CD4-positive, alpha-beta T cell treated with Interleukin-1 beta for 1 hour (primary cell): ENCODE measurements around the gene ALCAM.
"Not testable (repeated sequence)": the region's sequence is repeated elsewhere in the genome, so short reads cannot be mapped to it uniquely, and the experiment has no call there.

Source experiments
- DNase-seq, 2 donors: peaks; one replicate each; pipeline ENCODE4 v3.0.0-alpha.2; 2020 to 2022

ALCAM gene

DNA sequence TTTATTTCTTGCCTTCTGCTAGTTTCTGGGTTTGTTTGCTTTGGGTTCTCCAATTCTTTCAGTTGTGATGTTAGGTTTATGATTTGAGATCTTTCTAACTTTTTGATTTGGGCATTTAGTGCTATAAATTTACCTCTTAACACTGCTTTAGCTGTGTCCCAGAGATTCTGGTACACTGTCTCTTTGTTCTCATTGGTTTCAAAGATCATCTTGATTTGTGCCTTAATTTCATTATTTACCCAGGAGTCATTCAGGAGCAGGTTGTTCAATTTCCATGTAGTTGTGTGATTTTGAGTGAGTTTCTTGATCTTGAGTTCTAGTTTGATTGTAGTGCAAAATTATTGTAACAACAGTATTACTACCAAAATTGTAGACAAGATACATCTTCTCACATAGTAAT is 25.9 kb downstream of the ALCAM start:
- not testable (repeated sequence) for DNase-seq

DNA sequence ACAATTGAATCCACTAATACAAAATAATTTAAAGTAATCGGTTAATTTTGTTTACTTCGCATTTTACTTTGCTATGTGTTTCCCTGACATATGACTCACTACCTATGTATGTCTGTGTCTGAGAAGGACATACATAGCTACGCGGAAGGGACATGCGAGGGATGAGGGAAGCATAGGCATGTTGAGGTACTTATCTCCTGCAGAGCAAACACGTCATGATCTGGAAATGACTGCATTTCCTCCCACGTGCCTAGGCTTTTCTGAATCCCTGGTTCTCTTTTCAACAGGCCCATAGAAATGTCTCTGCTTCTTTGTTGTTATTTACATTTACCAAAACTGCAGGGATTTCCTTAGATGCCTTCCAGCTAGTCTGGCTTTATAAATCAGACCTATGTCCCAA is 27.5 kb downstream of the ALCAM start:
- no peak for DNase-seq

DNA sequence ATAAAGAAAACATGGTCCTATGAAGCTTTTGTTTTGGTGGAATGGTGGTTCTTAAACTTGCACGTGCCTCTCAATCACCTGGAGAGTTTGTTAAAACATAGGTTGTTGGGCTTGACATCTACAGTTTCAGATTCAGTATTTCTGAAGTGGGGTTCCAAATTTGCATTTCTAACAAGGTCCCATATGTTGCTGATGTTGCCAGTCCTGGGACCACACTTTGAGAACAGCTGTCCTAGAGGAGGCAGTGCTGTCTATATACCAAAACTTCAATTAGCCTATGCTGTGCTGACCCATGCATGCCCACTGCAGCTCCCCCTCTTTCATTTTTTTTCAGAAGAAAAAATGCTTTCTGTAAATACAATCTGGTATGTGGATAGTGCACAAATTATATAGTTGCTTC is 31.3 kb downstream of the ALCAM start:
- no peak for DNase-seq

DNA sequence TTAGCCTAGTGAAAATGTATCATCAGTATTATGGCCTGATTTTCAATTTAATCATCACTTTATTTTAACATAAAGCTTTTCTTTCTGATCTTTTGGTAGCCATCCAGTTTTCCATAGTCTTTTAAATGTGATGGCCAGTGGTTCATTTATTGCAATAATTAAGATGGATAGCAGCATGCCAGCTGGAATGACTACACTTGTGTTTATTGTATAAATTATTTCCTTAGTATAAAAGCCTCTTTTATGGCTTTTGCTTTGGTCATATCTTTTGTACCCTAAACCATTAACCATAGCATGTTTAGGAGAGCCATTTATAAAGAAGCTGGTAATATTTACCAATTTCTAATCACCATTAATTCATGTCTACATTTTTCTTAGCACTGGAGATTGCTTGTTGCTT is 31.7 kb downstream of the ALCAM start:
- DNase-seq = no peak

DNA sequence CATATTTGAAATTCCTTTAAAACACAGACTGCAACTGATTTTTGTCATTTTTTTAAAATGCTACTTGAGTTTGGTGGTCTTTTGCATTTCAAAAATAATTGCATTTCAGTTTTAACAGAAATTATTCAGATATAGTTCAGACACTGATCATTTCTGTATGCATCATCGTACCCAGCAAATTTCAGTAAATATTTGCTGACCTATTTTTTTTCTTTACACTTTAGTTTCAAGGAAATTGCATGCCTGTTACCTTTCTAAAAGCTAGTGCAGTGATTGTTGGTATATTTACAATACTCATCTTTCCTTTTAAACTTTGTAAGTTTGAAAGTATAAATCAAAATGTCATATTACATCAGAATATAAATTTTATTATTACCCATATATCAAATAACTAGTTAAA is 32.4 kb downstream of the ALCAM start:
- no peak for DNase-seq

DNA sequence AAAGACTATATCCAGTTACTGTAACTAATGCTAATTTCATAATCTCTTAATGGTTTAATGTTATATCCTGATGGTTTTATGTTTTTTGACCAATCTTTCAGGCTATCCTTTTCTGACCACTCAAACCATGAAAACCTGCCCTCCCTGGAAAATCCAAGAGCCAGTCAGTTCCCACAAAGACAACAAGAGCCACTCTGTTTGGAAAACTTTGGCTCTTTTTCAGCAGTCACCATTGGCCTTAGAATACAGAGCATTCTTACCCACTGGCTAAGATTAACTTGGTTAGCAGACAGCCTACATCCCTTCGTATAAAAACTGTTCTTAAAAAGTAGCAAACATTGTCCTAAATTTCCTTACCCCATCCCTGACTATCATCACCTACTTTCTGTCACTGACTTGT is 32.9 kb downstream of the ALCAM start:
- DNase-seq = no peak

DNA sequence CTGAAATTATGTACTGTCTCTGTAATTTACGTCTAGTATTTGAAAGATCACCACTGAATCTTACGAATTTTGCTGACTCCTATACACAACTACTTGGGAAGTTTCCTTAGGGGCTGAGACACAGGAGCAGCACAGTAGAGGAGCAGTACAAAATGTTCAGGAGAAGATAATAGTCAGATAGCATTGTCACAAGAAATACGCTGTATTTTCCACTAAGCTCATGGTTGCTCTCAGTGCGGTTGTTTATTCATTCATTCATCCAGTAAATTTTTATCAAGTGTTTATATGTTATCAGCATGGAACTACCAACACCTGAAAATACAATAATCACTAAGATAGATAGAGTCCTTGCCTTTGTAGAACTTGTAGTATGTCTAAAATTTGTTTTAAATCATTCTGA is 34.5 kb downstream of the ALCAM start:
- no peak for DNase-seq

DNA sequence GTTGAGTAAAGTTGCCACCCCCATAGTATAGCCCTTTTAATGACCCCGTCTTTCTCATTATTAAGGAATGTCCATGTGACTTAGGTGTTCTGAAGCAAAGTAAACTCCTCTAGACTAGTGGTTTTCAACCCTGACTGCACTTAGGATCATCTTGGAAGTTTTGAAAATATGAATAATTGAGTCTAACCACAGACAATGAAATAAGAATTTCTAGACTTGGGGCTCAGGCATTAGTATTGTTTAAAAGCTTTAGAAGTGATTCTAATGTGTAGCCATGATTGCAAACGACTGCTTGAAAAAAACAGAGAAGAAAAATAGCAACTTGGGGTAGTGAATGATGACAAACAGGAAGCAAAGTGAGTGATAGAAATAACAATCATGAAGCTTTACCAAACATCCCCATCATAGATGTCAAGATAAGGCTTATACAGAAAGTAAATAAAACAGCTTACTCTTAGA is 35.0 kb downstream of the ALCAM start:
- no peak for DNase-seq

DNA sequence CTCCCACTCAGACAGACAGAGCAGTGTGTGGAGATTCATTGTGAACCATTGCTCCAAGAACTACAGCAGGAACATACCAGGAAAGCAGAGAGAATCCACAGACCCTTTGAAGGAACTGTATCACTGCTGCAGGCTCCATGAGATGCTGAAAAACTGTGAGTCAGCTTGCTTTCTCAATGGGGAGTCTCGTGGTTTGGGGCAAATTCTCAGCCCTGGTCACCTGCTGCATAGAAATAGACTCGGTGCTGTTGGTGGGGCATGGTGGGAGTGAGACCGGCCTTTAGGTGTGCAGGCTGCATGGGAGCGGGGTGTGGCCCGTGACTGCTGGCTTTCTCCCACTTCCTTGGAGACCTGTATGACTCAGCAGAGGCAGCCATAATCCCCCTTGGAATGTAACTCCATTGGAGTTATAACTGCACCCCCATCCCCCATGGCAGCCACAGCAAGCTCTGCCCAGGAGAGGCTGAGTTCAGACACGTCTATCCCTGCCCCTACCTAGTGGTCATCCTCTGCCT is 35.6 kb downstream of the ALCAM start:
- no peak for DNase-seq

DNA sequence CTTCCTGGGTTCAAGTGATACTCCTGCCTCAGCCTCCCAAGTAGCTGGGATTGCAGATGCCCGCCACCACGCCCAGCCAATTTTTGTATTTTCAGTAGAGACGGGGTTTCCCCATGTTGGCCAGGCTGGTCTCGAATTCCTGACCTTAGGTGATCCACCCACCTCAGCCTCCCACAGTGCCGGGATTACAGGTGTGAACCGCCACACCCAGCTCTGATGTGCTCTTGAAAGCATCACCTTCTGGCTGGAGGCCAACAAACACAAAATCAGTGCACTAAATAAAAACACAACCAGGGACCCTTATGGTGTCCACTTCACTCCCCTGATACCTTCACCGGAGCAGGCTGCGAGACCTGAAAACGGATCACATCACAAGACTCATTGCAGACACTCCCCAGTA is 36.3 kb downstream of the ALCAM start:
- not testable (repeated sequence) for DNase-seq

DNA sequence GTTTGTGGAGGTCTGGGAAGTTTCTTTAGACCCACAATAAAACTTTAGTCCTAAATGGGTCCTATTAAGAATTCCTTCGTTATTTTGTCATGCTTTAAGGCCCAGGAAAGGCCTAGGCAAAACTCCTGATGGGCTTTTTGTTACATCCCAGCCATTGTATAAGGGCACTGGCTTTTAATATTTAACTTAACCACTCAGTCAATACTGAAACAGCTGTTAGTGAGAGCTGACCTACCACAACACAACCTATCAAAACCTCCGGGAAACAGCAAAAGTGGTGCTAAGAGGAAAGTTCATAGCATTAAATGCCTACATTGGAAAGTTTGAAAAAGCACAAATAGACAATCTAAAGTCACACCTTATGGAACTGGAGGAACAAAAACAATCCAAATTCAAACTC is 39.6 kb downstream of the ALCAM start:
- no peak for DNase-seq

DNA sequence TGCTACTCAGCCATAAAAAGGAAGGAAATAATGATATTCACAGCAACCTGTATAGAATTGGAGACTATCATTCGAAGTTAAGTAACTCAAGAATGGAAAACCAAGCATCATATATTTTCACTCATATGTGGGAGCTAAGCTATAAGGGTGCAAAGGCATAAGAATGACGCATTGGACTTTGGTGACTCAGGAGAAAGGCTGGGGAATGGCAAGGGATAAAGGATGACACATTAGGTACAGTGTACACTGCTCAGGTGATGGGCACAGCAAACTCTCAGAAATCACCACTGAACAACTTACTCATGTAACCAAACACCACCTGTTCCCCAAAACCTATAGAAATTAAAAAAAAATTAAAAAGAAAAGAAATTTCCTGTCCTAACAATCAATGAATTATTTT is 42.7 kb downstream of the ALCAM start:
- DNase-seq = no peak

DNA sequence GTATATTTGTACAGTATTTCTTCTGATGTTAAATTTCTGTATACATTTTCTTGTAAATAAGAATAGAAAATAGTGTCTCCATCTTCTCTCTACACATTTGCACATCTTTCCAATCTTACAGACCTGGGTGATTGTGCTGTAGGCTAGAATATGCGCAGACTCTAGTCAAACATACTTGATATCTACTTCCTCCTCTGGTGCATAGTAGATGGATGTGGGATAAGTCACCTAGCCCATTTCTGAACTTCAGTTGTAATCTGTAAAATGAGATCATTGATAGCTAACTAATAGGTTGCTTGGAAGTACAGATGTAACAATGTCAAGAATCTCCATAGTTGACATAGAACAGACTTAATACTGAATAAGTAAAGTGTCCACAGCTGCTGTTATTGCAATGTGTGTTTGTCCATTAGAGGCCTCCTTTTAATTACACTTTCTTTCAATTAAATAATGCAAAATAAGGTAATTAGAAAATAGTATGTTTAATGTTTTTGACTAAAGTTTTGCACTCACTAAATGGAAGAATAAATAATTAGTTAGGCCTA is 46.7 kb downstream of the ALCAM start:
- no peak for DNase-seq

DNA sequence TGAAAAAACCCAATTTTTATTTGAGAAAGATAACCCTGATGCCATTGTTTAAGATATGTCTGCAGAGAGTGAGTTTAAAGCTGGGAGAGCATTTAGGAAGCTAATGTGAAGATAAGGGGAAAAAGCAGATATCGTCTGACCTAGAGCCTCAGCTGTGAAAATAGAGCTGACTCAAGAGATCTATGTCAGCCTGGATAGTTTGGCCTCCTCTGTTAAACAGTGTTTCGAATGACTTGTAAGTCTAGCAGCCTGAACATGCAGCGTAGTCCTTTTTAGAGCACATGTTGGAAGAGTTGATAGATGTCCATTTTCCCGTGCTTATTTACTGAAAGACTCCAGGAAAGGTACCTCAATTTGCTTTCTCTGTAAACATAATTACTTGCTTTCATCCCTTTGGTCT is 48.1 kb downstream of the ALCAM start:
- no peak for DNase-seq

DNA sequence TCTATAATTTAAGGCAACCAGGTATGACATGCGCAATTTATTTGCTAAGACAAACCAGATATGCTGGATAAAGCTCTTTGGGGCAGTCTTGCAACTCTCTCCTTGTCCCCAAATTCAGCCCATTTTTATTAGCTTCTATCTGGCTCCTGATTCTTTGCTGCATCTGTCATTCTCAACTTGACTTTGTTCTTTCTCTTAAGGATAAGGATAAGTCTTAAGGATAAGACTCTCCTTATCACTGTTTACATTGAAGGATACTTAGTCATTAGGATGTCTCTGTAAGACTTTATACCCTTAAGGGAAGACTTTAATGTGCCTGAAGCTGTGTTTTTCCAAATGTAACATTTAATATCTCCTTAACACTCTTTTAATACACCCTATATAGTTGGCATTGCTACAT is 49.2 kb downstream of the ALCAM start:
- no peak for DNase-seq

DNA sequence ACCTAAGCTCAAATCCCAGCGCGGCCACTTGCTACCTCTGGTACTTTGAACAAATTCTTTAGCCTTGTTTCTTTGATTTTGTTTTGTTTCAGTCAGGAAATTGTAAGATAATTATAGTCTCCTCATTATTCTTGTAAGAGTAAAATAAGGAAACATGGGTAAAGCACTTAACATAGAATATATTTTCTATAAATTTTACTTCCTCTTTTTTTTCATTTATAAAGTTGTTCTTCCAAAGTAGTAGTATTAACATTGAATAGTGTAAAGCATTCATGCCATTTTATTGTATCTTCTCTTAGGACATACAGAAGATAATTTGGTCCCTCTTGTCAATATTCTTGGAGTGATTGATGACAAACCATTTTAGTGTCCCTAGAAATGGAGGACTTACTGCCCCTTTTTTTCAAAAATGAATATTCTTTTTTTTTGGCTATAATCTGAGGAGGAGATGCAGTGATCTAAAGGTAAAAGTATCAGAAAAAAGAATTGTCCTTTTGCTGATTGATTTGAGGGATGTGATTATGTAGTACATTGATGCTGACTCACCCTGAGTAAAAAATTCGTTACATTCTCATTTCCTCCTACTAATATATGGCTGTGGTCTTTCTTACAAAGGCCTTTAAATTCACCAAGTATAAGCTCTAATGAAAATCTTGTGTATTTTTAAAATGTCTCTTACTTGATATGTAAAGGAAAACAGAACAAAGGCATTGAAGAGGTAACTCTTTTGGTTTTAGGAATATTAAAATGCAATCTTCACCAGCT is 51.0 kb downstream of the ALCAM start:
- DNase-seq = no peak

DNA sequence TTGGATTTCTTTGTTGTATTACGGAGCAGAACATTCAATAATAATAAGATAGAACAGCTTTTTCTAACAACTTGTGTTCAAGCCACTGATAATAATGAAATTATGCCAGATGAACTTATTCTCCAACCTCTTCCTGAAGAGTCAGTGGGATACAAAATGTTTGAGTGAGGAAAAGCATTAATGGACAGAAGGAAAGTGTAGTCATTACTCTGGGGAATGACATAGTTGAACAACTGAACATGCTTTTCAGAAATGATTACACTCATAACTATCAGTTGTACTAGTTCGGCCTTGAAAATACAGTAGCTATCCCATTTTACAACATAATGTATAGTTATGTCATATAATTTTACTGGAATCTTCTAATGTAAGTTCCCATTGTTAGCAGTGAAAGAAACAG is 55.9 kb downstream of the ALCAM start:
- DNase-seq = no peak

DNA sequence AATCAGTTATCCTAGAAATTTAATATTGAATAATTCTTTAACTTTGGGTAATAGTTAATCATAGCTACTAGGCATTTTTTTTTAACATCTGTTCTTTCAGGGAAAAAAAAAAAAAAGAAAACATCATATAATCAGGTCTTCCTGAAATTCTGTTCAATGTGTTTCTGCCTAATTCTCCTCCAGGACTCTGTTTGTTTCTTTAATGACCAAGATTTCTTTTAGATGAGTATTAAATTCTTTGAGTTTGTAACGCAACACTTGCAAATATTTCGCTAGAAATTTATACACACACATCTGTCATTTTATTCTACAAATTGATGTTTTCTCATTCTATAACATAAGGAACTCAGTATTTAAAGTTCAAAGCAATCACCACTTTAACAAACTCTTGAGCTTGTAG is 56.7 kb downstream of the ALCAM start:
- no peak for DNase-seq

DNA sequence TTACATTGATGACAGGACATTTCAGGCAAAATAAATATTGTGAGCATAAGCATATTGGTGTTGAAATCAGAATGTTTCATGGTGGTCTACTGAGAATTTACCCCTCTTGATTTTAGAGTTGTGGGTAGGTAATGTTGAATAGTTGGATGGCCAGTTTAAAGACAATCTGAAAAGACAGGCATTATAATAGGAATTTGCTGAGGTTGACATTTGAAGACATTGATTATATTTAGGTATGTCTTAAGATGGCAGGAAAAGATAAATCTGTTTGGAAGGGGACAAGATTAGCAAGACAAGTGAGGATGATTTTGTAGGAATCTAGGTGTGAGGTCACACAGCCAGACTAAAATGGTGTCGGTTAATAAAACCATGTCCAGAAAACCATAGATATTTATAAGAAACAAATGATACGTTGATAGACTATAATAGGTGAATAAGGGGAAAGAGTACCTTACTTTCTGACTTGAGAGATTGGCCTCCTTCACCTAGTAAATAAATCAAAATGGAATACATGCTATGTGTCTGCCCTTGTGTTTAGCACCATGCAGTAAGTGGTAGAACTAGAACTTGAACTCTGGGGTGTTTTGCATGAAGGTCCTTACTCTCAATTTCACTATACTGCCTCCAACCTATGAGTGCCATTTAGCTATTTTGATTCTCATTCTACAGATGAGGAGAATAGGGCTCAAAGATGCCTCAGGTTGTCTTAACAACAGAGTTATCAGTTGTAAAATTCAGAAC is 57.9 kb downstream of the ALCAM start:
- no peak for DNase-seq

DNA sequence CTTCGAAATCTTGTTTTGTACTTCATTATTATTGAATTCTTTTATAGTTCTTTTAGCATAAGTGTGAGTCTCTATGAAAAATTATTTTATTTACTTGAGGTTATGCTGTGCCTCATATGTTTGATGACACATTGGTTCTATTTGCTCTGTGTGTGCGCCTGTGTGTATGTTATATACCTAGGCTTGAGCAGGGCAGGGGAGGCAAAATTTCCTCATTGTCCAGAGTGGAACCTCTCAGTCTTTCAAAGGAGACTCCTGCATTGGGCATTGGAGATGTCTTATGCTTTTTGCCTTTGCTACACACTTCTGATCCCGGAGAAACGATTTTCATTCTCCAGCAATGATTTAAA is 58.4 kb downstream of the ALCAM start:
- DNase-seq = no peak

DNA sequence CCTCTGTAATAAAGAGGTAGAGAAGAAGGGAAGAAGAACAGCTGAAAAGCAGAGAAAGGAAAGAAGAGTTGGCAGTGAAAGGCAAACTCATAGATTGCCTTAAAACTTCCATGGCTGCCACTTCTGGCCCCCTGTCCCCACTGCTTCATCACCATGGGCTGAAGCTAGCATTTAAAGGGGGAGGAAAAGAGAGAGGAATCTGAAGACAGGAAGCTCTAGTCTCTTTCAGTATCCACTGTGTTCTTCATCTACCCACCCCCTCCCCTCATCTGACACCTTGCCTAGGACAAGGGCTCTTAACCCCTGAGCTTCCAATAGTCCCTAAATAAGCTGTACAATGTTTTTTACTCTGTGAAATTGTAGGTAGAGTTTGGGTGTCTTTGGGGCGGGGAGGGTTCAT is 60.6 kb downstream of the ALCAM start:
- no peak for DNase-seq

DNA sequence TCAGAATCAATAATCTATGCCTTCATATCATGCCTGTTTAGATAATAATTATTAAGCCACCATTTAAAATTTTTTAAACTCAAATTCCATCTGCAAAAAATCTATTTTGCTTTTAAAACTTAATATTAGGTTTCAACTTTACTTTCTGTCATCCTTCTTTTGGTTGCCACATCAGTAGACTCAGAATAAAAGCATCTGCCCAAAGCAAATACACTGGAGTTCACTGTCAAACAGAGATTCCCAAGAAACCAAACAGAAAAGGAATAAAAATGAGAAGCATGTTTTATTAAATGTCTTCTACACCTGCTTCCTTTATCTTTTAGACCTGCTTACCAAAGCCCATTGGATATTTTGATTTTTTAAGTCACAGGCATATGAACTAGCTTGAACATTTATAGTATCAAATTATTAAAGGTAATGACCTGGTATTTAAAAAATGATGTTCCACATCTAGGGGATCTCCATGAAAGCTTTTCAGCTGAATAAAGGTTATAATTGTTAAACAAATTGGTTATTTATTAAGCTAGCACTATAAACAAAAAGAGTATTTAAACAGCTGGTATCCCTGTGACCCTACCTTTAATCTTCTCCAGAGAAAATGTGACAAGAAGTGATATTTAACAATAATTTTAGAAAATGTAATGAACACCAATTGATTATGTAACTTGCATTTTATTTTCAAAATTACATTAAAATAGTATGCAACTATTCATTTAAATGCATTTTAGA is 62.5 kb downstream of the ALCAM start:
- no peak for DNase-seq

DNA sequence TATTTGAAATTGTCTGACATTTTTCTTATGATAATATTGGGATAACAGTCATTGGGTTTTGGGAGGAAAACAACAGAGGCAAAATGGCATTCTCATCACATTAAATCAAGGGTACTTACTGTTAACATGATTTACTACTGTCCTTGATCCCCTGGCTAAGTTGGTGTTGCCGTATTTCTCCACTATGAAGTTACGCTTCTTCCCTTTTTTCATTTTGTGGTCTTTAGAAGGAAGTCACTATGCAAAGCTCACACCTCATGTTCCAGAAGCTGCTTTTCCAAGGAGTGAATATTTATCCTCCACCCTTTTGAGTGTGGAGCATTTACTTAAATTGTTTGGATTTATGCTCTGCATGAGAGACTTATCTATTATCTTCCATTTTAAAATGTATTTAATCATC is 63.7 kb downstream of the ALCAM start:
- DNase-seq = no peak

DNA sequence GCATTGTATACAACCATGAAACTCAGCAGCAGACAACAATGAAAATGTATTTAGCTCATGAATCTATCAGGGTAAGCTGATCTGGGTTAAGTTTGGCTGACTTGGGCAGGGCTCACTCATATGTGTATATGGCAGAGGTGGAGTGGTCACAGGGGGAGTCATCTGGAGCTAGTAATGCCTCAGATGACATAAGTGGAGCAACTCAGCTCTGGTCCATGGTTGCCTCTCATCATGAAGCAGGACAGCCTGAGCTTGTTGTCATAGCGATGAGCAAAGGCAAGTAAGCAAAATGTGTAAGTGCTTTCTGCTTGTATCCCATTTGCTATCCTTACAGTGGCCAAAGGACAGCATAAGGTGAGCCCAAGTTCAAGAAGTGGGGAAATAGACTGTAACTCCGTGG is 64.5 kb downstream of the ALCAM start:
- no peak for DNase-seq
